Smooth muscle cell (in vitro differentiated cells): ENCODE results near the gene WSB2. TPM values are rescaled to one million over a fixed set of nuclear protein-coding genes. Genes with fewer than 3 reads are reported as not detected.
"Not testable (repeated sequence)": the region's sequence is repeated elsewhere in the genome, so short reads cannot be mapped to it uniquely, and the experiment has no call there.

ENCODE experiments used
- DNase-seq: peaks from one replicate; lab custom pipeline; 2025; ENCODE audit not compliant: unreplicated experiment; lab: John Stamatoyannopoulos, UW
- H2AFZ ChIP-seq: fragments of 200-600 bp; sonication (generic); 2 replicates; pipeline ENCODE4 v1.6.0; 2016; ENCODE audit warnings: antibody characterized with exemption, low read depth, mild to moderate bottlenecking
- H3F3A ChIP-seq: fragments of 200-600 bp; sonication (generic); 2 replicates; pipeline ENCODE4 v1.6.0; 2017; ENCODE audit warnings: antibody characterized with exemption, low read depth
- H3K27ac ChIP-seq: fragments of 200-600 bp; sonication (generic); 2 replicates; pipeline ENCODE4 v1.5.1; 2016; ENCODE audit warnings: low read depth, mild to moderate bottlenecking
- H3K27me3 ChIP-seq: fragments of 200-600 bp; sonication (generic); 2 replicates; pipeline ENCODE4 v1.6.1; 2016; ENCODE audit warnings: low read depth, mild to moderate bottlenecking
- H3K36me3 ChIP-seq: fragments of 200-600 bp; sonication (generic); 2 replicates; pipeline ENCODE4 v1.5.1; 2016; ENCODE audit warnings: low read depth
- H3K4me1 ChIP-seq: fragments of 200-600 bp; sonication (generic); 2 replicates; pipeline ENCODE4 v1.5.1; 2016; ENCODE audit warnings: low read depth
- H3K4me2 ChIP-seq: fragments of 200-600 bp; sonication (generic); 2 replicates; pipeline ENCODE4 v1.6.0; 2016; ENCODE audit warnings: mild to moderate bottlenecking
- H3K4me3 ChIP-seq: fragments of 200-600 bp; sonication (generic); 2 replicates; pipeline ENCODE4 v1.5.1; 2016; ENCODE audit warnings: mild to moderate bottlenecking
- H3K79me2 ChIP-seq: fragments of 200-600 bp; sonication (generic); 2 replicates; pipeline ENCODE4 v1.6.0; 2016; ENCODE audit warnings: low read depth, mild to moderate bottlenecking
- H3K9ac ChIP-seq: fragments of 200-600 bp; sonication (generic); 2 replicates; pipeline ENCODE4 v1.6.0; 2016; ENCODE audit warnings: low read depth
- H3K9me3 ChIP-seq: fragments of 200-600 bp; sonication (generic); replicated peaks from 2 replicates; pipeline ENCODE4 v1.5.1; 2016; ENCODE audit warnings: low read depth
- H4K20me1 ChIP-seq: fragments of 200-600 bp; sonication (generic); 2 replicates; pipeline ENCODE4 v1.6.0; 2016; ENCODE audit warnings: low read depth
- CTCF ChIP-seq: fragments of 200-600 bp; sonication (generic); IDR thresholded peaks from 2 replicates; pipeline ENCODE4 v1.5.1; 2017; ENCODE audit warnings: borderline replicate concordance, mild to moderate bottlenecking, antibody characterized with exemption; ENCODE audit not compliant: insufficient read depth, poor library complexity, severe bottlenecking
- WGBS: methylation state at CpG from one replicate; pipeline ENCODE4 v1.1.7; 2016; ENCODE audit warnings: low lambda C conversion rate; 5-methylcytosine and 5-hydroxymethylcytosine counted together
- polyA plus RNA-seq: library from polyadenylated mRNA; unstranded; fragments of >200 nt; fragmentation: Nextera tagmentation; extraction: Ambion mirVana; gene quantifications from 2 replicates; pipeline ENCODE4 v1.2.1, GENCODE V29; 2016
- total RNA-seq: library from RNA; depleted of rRNA; stranded (reverse); fragments of >200 nt; gene quantifications from 2 replicates; pipeline ENCODE4 v1.2.3, GENCODE V29; 2014

The WSB2 gene
- total and polyA plus RNA-seq, 2 experiments from 2014 or later: 48.1 to 78.2 TPM

- H3F3A ChIP-seq: no peaks in the 10 kb centered on the region
- peaks cover 3% of the 10 kb centered on the region for H3K4me1 ChIP-seq
- no peaks in the 10 kb centered on the region for H3K79me2 ChIP-seq
- H2AFZ ChIP-seq: no peak overlapping the region
- no peaks in the 10 kb centered on the region for H4K20me1 ChIP-seq
- no peaks in the 10 kb centered on the region for H3K27me3 ChIP-seq
- H3K9me3 ChIP-seq: no peaks in the 10 kb centered on the region
- H3K27ac ChIP-seq: no peak overlapping the region
- H3K4me3 ChIP-seq: no peak overlapping the region
- 95% methylated on average over 3 of the region's 3 CpGs for WGBS
- TF ChIP-seq CTCF: no peak
- no peak for DNase-seq
- no peak overlapping the region for H3K9ac ChIP-seq
- H3K36me3 ChIP-seq: no peaks in the 10 kb centered on the region
- H3K4me2 ChIP-seq: no peak overlapping the region
Measured at GRCh38 chr12:118098401-118098800, 37.4 kb upstream of the WSB2 start.

DNA sequence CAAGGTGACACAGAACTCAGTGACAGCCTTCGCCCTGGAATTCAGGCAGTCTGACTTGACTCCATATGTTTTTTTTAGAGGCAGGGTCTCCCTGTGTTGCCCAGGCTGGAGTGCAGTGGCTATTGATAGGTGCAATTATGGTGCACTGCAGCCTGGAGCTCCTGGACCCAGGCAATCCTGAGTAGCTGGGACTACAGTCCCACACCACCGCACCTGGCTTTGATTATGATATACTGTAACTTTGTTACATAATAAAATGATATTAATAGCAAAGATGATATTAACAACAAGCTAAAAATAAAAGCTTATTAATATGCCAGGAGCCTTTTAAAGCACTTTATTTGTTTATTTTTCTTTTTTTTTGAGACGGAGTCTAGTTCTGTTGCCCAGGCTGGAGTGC, 33.1 kb upstream of the WSB2 start:
- H3K4me2 ChIP-seq: no peak overlapping the region
- no peak overlapping the region for H3K27ac ChIP-seq
- H3K79me2 ChIP-seq: no peaks in the 10 kb centered on the region
- H3K9me3 ChIP-seq: no peaks in the 10 kb centered on the region
- H3K4me1 ChIP-seq: no peaks in the 10 kb centered on the region
- no peaks in the 10 kb centered on the region for H3K36me3 ChIP-seq
- H3K27me3 ChIP-seq: no peaks in the 10 kb centered on the region
- TF ChIP-seq CTCF: no peak
- H2AFZ ChIP-seq: no peak overlapping the region
- no peak for DNase-seq
- 97% methylated on average over 3 of the region's 3 CpGs for WGBS
- no peaks in the 10 kb centered on the region for H3F3A ChIP-seq
- H3K4me3 ChIP-seq: no peak overlapping the region
- no peaks in the 10 kb centered on the region for H4K20me1 ChIP-seq
- H3K9ac ChIP-seq: no peak overlapping the region

DNA sequence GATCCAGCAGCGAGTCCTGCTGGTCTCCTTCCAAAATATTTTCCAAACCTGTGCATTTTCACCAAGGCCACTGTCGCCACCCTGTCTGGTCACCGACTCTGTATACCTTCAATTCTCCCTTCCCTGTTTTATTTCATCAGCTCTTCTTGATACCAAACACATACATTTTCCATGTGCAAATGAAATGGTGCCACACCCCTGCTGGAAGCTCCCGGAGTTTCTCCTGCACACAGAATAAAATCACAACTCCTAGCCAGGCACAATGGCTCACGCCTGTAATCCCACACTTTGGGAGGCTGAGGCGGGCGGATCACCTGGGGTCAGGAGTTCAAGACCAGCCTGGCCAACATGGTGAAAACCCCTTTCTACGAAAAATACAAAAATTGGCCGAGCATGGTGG, 28.8 kb upstream of the WSB2 start:
- H3K4me1 ChIP-seq: no peaks in the 10 kb centered on the region
- no peaks in the 10 kb centered on the region for H3K36me3 ChIP-seq
- no peak overlapping the region for H3K9ac ChIP-seq
- no peak overlapping the region for H2AFZ ChIP-seq
- TF ChIP-seq CTCF: no peak
- no peak overlapping the region for H3K27ac ChIP-seq
- no peaks in the 10 kb centered on the region for H3K27me3 ChIP-seq
- no peaks in the 10 kb centered on the region for H3K9me3 ChIP-seq
- WGBS: 95% methylated on average over 9 of the region's 9 CpGs
- no peak for DNase-seq
- H4K20me1 ChIP-seq: no peaks in the 10 kb centered on the region
- H3K79me2 ChIP-seq: no peaks in the 10 kb centered on the region
- H3F3A ChIP-seq: no peaks in the 10 kb centered on the region
- no peak overlapping the region for H3K4me2 ChIP-seq
- no peak overlapping the region for H3K4me3 ChIP-seq

GRCh38 chr12:118082161-118082560, 21.2 kb upstream of the WSB2 start:
- Histone ChIP-seq H3K27ac (no peak overlapping the region), H3K4me2 (no peak overlapping the region), H3K4me1 (no peaks in the 10 kb centered on the region), H3K9me3 (no peaks in the 10 kb centered on the region), H4K20me1 (no peaks in the 10 kb centered on the region), H3K4me3 (no peak overlapping the region), H2AFZ (no peak overlapping the region), H3F3A (no peaks in the 10 kb centered on the region), H3K9ac (no peak overlapping the region), H3K36me3 (no peaks in the 10 kb centered on the region), H3K79me2 (no peaks in the 10 kb centered on the region), H3K27me3 (no peaks in the 10 kb centered on the region)
- no peak for TF ChIP-seq CTCF
- 92% methylated on average over 9 of the region's 9 CpGs for WGBS
- DNase-seq: no peak

- H3K79me2 ChIP-seq, H3K36me3 ChIP-seq, H3K4me3 ChIP-seq, H2AFZ ChIP-seq, H4K20me1 ChIP-seq, H3F3A ChIP-seq, DNase-seq, H3K27ac ChIP-seq, H3K4me2 ChIP-seq, H3K4me1 ChIP-seq, H3K9ac ChIP-seq, H3K27me3 ChIP-seq, H3K9me3 ChIP-seq: not testable (repeated sequence)
- WGBS: 97% methylated on average over 9 of the region's 9 CpGs
Measured at GRCh38 chr12:118081521-118081920, 20.5 kb upstream of the WSB2 start.
